Fibroblast of skin of scalp (primary cell): ENCODE data around the gene RPL29.
"Not testable (repeated sequence)": the region's sequence is repeated elsewhere in the genome, so short reads cannot be mapped to it uniquely, and the experiment has no call there.

Source experiments
- DNase-seq: peaks from one replicate; pipeline ENCODE4 v3.0.0-alpha.2; 2013

RPL29 gene

GRCh38 chr3:52005571-52005986 lies 9.9 kb upstream of the RPL29 start:
- DNase-seq, result peak; percentile 49

- DNase-seq, result no peak
Observed at GRCh38 chr3:52004906-52005395, 9.3 kb upstream of the RPL29 start.

DNA sequence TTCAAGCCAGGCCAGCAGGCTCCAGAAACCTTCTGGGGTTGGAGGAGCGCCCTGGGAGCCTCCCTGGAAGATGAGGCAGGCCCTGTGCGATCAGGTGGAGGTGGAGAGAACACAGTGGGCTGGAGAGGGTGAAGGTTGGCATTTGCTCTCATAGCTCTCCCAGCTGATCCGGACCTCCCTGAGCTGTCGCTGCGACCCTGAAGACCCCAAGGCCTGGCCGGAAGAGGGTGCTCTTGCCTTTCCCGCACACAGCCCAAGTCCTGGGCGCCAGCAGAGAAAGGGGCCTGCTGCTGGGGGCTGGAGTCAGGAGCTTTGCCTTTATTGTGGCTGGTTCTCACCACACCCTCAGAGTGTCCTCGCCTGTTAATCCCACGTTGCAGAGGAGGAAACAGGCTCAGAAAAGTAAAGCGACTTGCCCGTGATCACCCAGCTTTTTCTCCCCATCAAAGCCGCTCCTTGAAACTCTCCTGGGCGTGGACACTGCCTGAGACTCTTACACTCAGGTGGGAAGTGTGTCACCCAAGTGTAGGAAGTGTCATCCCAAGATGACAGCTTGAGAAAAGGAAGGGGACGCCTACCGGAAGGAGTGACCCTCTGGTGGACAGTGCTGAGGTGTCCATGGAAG lies 8.6 kb upstream of the RPL29 start:
- DNase-seq, result peak; percentile 74

DNA sequence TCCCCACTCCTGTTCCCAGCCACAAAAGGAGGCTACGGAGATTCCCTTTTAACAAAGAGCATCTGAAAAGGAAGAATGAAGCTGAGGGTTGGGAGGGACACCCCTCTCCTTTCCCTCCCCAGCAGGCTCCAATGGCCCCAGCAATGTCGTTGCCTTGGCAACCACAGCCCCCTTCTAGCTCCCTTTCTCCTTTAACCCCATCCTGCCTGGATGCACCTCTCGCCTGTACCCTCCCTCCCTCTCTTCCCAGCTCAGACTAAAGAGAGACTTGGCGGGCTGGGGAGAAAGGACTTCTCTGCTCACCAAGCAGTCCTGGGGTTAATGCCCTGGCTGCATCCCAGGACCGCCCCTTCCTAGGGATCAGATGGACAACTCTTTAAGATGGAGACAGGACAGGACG lies 7.1 kb upstream of the RPL29 start:
- DNase-seq, result no peak

- peak; percentile 64 for DNase-seq
Observed at GRCh38 chr3:52001443-52001974, 5.8 kb upstream of the RPL29 start.

DNA sequence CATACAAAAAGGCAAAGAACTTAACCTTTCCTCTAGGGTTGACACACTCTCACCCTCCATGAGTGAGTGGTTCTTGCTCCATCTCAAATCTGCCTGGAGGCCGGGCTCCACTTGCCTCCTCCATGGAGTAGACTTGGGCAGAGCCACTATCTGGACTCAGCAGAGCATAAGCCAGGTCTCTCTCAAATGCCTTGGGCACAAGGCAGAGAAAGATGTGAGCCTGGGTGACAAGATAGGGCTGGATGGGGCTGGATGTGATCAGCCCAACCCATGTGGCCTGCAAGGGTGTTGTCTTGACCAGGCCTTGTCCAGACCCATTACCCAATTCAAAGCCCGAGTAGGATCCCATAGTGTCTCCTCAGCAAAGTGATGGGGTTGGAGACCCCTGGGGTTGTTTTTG lies 4.2 kb upstream of the RPL29 start:
- no peak for DNase-seq

- no peak for DNase-seq
Observed at GRCh38 chr3:51998774-51999173, 3.1 kb upstream of the RPL29 start.

DNA sequence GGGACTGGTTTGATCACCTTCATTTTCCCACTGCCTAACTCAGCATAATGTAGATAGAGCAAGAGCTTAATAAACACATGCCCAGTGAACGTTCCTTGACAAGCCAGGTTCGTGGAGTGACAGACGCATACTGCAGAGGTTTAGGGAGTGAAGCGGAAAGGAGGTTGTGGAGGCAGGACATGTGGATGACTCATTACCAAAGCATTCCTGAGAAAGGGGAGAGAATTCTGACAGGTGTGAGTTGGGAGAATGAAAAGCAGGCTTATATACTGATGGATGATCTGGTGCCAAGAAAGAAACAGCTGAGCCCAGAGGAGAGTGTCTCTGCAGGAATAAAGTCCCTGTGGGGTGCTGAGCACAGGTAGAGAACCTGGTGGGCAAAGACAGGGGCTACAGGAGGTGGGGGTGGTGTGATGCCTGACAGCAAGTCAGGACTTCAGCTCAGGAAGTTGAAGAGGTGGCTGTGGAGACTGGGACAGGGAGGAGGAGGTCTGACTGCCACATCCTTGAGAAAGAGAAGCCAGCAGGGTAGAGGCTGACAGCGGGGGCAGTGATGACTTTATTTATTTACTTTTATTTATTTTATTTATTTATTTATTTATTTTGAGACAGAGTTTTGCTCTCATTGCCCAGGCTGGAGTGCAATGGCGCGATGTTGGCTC lies 2.4 kb upstream of the RPL29 start:
- no peak for DNase-seq

GRCh38 chr3:51997172-51997571 lies 1.5 kb upstream of the RPL29 start:
- DNase-seq, result no peak

- DNase-seq, result no peak
Observed at GRCh38 chr3:51994530-51994929, 1.2 kb downstream of the RPL29 start.

GRCh38 chr3:51993657-51994056 lies 2.0 kb downstream of the RPL29 start:
- not testable (repeated sequence) for DNase-seq

GRCh38 chr3:51992017-51992682 lies 3.5 kb downstream of the RPL29 start:
- no peak for DNase-seq

DNA sequence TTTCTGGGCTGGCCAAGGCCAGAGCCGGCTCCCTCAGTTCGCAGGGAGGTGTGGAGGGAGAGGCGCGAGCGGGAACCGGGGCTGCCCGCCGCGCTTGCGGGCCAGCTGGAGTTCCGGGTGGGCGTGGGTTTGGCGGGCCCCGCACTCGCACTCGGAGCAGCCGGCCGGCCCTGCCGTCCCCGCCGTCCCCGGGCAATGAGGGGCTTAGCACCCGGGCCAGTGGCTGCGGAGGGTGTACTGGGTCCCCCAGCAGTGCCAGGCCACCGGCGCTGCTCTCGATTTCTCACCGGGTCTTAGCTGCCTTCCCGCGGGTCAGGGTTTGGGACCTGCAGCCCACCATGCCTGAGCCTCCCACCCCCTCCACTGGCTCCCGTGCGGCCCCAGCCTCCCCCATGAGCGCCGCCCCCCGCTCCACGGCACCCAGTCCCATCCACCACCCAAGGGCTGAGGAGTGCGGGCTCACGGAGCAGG lies 5.2 kb downstream of the RPL29 start:
- DNase-seq, result not testable (repeated sequence)

- no peak for DNase-seq
Observed at GRCh38 chr3:51988286-51989146, 7.2 kb downstream of the RPL29 start.

DNA sequence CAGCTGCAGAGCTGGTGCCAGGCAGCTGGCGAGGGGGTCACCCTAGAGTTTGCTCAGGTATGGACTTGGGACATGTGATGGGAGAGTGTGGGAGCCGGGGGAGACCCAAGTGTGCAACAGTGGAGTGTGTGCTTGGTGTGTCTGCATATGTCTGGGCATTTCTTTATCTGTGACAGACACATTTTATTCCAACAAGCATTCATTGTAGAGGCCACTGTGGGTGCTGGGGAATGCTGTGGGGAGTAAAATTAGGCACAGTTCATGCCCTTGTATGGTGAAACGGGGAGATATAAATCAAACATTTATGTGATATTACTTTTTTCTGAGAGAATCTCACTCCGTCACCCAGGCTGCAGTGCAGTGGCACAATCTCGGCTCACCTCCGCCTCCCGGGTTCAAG lies 8.1 kb downstream of the RPL29 start:
- no peak for DNase-seq

DNA sequence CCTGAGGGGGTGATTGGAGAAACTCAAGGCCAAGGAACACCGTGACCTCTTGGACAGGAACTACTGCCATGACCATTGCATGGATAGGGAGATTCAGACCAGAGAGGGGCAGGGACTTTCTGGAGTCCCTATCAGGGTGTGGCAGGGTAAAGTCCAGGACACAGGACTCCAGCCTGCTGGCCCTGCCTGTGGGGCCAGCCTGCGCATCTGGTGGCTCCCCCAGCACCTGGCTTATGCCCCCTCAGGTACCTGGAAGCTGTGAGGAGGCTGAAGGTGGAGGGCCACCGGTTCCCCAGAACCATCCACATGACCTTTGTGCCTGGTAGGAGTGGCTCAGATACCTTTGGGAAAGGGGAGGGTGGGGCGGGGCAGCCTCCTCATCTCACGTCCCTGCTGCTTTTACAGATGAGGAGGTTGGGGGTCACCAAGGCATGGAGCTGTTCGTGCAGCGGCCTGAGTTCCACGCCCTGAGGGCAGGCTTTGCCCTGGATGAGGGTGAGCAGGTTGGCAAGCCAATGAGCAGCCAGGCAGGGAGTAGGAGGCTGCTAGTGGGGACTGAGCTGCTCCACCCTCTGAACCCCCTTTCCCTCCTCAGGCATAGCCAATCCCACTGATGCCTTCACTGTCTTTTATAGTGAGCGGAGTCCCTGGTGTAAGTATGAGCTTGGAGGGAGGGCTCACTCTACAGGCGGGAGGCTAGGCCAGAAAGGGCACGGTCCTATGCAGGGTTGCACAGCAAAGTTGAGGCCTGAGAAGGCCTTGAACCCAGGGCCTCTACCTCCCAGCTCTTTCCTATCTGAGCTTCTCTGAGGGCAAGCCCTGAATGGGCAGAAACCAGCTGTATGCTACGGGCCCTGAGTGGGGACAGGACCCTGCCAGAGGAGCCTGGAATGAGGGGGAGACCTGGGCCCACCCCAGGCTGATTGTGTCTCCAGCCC lies 9.4 kb downstream of the RPL29 start:
- no peak for DNase-seq

DNA sequence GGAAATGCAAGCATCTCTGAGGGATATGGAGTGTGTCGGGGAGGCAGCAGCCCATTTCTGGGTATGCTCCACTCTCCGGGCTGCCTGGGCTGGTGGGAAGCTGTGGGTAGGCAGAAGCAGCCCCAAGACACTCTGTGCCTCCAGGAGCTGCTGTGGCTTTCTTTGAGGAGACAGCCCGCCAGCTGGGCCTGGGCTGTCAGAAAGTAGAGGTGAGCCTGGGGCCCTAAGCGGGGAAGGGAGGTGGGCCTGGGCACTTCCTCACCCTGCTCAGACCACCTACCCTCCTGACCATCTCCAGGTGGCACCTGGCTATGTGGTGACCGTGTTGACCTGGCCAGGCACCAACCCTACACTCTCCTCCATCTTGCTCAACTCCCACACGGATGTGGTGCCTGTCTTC lies 10.6 kb downstream of the RPL29 start:
- DNase-seq, result no peak

GRCh38 chr3:51984269-51984647 lies 11.4 kb downstream of the RPL29 start:
- DNase-seq, result no peak

- no peak for DNase-seq
Observed at GRCh38 chr3:51983578-51984268, 12.0 kb downstream of the RPL29 start.

DNA sequence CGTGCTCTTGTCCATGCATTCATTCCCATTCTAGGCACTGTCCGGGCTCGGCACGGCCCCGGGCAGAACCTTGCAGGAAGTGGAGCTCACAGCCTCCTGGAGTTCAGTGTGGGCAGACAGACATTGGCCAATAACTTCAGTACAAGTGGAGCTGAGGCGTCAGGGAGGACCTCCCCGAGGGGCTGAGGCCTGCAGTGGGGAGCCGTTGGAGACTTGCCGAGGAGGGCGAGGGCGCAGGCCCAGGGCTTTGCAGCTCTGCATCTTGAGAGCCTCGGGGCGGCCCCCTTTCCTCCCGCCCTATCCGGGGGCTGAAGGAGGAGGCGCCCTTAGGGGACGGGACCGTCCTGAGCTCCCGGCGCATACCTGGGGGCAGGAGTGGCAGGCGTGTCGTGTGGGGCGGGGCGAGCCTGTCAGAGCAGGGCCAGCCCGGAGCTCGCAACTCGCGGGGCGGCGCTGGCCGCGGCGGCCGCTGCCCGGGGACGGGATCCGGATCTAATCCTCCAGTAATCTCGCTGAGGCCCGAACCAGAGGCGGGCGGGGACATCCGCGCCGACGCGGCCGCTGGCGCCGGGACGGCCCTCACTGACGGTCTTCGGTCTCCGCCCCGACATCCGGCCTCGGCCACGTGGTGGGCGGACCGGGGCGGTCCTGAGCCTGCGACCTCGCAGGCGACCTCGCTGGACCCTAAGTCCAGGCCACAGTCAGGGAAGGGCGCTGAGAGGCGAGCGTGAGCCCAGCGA lies 12.7 kb downstream of the RPL29 start, which contains the start of gene ACY1:
TSS of gene ACY1 (plus strand) at position 698 of the 740 bp plus-strand sequence. CDS start 530 bp downstream, outside the sequence.
- peak; percentile 81 for DNase-seq
